DND-41 (cell line): Measurements from ENCODE around the gene SPSB1.

ENCODE experiments used
- ATAC-seq: fragments of 200-7000 bp; cut with Tn5 transposase; 3 replicates; pipeline ENCODE4 v1.9.1; 2021; ENCODE audit warnings: low read depth; ENCODE audit not compliant: insufficient read depth
- DNase-seq: peaks from one replicate; pipeline ENCODE4 v3.0.0-alpha.2; 2020
- H2AFZ ChIP-seq: 2 replicates; pipeline ENCODE4 v1.6.0; 2012; ENCODE audit warnings: low read depth, low read length
- H3K27ac ChIP-seq: 2 replicates; pipeline ENCODE4 v1.5.1; 2012; ENCODE audit warnings: low read length, inconsistent platforms
- H3K27me3 ChIP-seq: fragments of 200-600 bp; sonication (generic); 2 replicates; pipeline ENCODE4 v1.6.0; 2012; ENCODE audit warnings: low read length, mild to moderate bottlenecking, inconsistent platforms; ENCODE audit not compliant: insufficient read depth, poor library complexity
- H3K36me3 ChIP-seq: 2 replicates; pipeline ENCODE4 v1.5.1; 2012; ENCODE audit warnings: low read length, inconsistent platforms; ENCODE audit not compliant: insufficient read depth
- H3K4me1 ChIP-seq: 2 replicates; pipeline ENCODE4 v1.5.1; 2012; ENCODE audit warnings: mild to moderate bottlenecking, low read length; ENCODE audit not compliant: insufficient read depth
- H3K4me2 ChIP-seq: 2 replicates; pipeline ENCODE4 v1.6.0; 2012; ENCODE audit warnings: mild to moderate bottlenecking, moderate library complexity, low read length, inconsistent platforms; ENCODE audit not compliant: insufficient read depth
- H3K4me3 ChIP-seq, 2 experiments: fragments of 200-600 bp in 1 of 2; shearing (Covaris generic) in 1 of 2; 2 replicates each; pipeline ENCODE4 v1.5.1; 2012 to 2016; ENCODE audit warnings: inconsistent platforms in 2 of 2, low read length in 2 of 2, mild to moderate bottlenecking in 2 of 2, low read depth in 1 of 2, moderate library complexity in 1 of 2
- H3K79me2 ChIP-seq: 2 replicates; pipeline ENCODE4 v1.6.0; 2012; ENCODE audit warnings: low read length, inconsistent platforms; ENCODE audit not compliant: insufficient read depth
- H3K9ac ChIP-seq: 2 replicates; pipeline ENCODE4 v1.6.0; 2012; ENCODE audit warnings: low read depth, mild to moderate bottlenecking, inconsistent platforms, low read length, moderate library complexity
- H3K9me3 ChIP-seq: 2 replicates; pipeline ENCODE4 v1.5.1; 2012; ENCODE audit warnings: low read length, moderate library complexity, mild to moderate bottlenecking, inconsistent platforms; ENCODE audit not compliant: insufficient read depth, severe bottlenecking
- H4K20me1 ChIP-seq: 2 replicates; pipeline ENCODE4 v1.6.0; 2012; ENCODE audit warnings: low read length; ENCODE audit not compliant: insufficient read depth
- EZH2 ChIP-seq: IDR thresholded peaks from 3 replicates; pipeline ENCODE4 v1.6.1; 2012; ENCODE audit warnings: borderline replicate concordance, low read depth, mild to moderate bottlenecking, moderate library complexity, low read length, inconsistent platforms; ENCODE audit not compliant: severe bottlenecking
- TF ChIP-seq, protein P1 (sequence below): IDR thresholded peaks from 2 replicates; pipeline ENCODE4 v1.5.1; 2012; ENCODE audit warnings: borderline replicate concordance, low read length, moderate library complexity, mild to moderate bottlenecking; ENCODE audit not compliant: poor library complexity, severe bottlenecking; ENCODE audit errors: extremely low read depth

Gene SPSB1

DNA sequence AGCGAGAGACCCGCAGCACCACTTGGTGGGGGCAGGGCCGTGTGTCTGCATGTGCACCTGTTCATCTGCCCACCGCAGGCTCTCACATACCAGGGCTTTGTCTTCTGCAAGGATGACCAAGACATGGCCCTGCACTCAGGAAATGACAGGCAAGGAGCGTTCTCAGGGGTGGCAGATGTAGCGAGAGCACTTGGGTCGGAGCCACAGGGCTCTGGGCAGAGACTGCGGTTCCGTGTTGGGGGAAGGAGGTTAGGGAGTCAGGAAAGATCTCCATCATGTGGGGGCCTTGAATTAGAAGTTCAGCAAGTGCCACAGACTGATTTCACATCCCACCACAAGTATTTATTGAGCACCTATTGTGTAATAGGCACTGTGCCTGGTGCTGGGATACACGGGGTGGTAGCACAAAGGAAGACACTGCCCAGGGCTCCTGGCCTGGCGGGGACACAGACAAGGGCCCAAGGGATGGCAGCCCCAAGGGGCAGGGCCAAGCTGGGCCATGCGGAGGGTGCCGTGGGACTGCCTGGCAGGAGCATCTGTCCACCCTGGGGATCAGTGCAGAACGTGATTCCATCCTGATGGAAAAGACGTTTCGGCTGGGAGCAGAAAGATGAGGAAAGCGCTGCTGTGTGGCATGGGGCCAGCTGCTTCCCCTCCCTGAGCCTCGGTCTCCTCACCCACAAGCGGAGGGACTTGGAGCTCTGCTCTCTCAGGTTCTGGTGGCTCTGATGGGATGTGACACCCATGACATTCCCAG lies 11.4 kb upstream of the SPSB1 start:
- H3K27ac ChIP-seq: peak overlapping the region; percentile 67
- no peak overlapping the region for H2AFZ ChIP-seq
- peak; percentile 5; the same call in 2 of the 3 replicates for ATAC-seq

DNA sequence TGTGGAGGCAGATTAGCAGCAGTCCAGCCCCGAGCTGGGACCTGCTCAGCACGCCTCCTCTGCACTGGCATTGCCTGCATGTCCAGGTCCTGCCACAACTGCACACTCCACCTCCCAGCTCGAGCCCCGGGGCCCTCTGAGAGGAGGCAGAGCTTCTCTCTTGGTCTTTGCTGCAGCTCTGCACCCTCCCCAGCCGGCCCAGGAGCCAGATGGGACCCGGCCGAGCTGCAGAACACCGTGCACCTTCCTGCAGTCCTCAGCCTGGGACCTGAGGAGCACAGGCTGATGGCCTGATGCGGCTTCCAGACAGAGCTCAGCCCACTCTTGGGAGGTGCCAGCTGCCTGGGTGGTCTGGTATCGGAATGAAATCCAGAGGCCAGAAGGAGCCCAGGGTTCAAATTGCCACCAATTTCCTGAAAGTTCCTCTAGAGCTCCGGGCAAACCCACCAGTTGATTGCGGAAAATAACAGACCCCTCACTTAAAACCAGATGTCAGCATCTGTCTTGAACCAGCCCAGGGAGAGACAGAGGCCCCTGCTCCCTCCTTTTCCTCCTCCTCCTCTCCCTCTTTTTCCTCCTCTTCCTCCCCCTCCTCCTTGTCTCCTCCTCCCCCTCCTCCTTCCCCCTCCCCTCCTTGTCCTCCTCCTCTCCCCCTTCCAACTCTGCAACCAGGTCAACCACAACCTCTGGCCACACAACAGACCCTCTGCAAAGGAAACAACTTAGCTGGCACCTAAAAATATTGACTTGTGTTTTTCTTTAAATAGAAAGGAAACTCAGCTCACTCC lies 10.6 kb upstream of the SPSB1 start:
- H3K4me1 ChIP-seq: peaks cover 68% of the 10 kb centered on the region
- TF ChIP-seq EZH2: no peak
- TF ChIP-seq, protein P1, sequence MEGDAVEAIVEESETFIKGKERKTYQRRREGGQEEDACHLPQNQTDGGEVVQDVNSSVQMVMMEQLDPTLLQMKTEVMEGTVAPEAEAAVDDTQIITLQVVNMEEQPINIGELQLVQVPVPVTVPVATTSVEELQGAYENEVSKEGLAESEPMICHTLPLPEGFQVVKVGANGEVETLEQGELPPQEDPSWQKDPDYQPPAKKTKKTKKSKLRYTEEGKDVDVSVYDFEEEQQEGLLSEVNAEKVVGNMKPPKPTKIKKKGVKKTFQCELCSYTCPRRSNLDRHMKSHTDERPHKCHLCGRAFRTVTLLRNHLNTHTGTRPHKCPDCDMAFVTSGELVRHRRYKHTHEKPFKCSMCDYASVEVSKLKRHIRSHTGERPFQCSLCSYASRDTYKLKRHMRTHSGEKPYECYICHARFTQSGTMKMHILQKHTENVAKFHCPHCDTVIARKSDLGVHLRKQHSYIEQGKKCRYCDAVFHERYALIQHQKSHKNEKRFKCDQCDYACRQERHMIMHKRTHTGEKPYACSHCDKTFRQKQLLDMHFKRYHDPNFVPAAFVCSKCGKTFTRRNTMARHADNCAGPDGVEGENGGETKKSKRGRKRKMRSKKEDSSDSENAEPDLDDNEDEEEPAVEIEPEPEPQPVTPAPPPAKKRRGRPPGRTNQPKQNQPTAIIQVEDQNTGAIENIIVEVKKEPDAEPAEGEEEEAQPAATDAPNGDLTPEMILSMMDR: no peak
- peak overlapping the region; percentile 67 for H3K27ac ChIP-seq
- no peaks in the 10 kb centered on the region for H3K79me2 ChIP-seq
- H3K27me3 ChIP-seq: no peaks in the 10 kb centered on the region
- H4K20me1 ChIP-seq: no peaks in the 10 kb centered on the region
- no peak for DNase-seq
- ATAC-seq: no peak
- H3K9me3 ChIP-seq: no peaks in the 10 kb centered on the region
- H2AFZ ChIP-seq: no peak overlapping the region
- no peak overlapping the region for H3K4me2 ChIP-seq
- no peak overlapping the region for H3K4me3 ChIP-seq
- peak overlapping the region; percentile 30 for H3K9ac ChIP-seq
- no peaks in the 10 kb centered on the region for H3K36me3 ChIP-seq

More for the DNA sequence above, 11.4 kb upstream of the SPSB1 start:
- H3K27me3 ChIP-seq: no peaks in the 10 kb centered on the region
- H3K36me3 ChIP-seq: no peaks in the 10 kb centered on the region
- no peaks in the 10 kb centered on the region for H3K9me3 ChIP-seq
- no peaks in the 10 kb centered on the region for H4K20me1 ChIP-seq
- TF ChIP-seq, protein P1: no peak
- TF ChIP-seq EZH2: no peak
- no peak overlapping the region for H3K4me3 ChIP-seq
- H3K9ac ChIP-seq: peak overlapping the region; percentile 30
- no peaks in the 10 kb centered on the region for H3K79me2 ChIP-seq
- no peak overlapping the region for H3K4me2 ChIP-seq
- peaks cover 71% of the 10 kb centered on the region for H3K4me1 ChIP-seq
- peak; percentile 61 for DNase-seq

DNA sequence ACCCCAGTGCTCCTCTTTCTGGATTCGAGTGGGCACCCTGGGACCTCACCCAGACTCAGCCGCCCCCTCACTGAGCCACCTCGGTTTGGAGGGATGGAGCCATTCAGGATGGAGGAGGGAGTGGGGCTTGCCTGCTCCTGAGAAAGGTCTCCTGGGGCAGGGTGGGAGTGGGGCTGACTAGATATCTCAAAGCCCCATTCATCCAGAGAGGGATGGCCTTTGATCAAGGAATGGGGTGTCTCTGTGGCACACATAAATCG lies 10.1 kb upstream of the SPSB1 start:
- Histone ChIP-seq H3K27me3 (no peaks in the 10 kb centered on the region), H3K9ac (no peak overlapping the region), H4K20me1 (no peaks in the 10 kb centered on the region), H3K36me3 (no peaks in the 10 kb centered on the region), H3K79me2 (no peaks in the 10 kb centered on the region), H3K4me2 (no peak overlapping the region), H3K27ac (peak overlapping the region; percentile 58), H2AFZ (no peak overlapping the region), H3K4me3 (no peak overlapping the region), H3K9me3 (no peaks in the 10 kb centered on the region), H3K4me1 (peaks cover 67% of the 10 kb centered on the region)
- TF ChIP-seq, protein P1: no peak
- no peak for TF ChIP-seq EZH2
- DNase-seq: no peak
- no peak for ATAC-seq
